Keratinocyte (primary cell): ENCODE data around the gene PTPRZ1. TPM values are rescaled to one million over a fixed set of nuclear protein-coding genes. Genes with fewer than 3 reads are reported as not detected.

ENCODE experiments used
- DNase-seq: peaks from one replicate; pipeline ENCODE4 v3.0.0-alpha.2; 2011; ENCODE audit warnings: low read depth, missing footprints, low spot score
- FAIRE-seq: peaks from 2 replicates; lab custom pipeline; 2011; peaks lifted over from hg19 to GRCh38; lab: Jason Lieb, UNC
- H2AFZ ChIP-seq: 2 replicates; pipeline ENCODE4 v1.6.0; 2012; ENCODE audit warnings: low read length, control low read depth, inconsistent platforms; ENCODE audit not compliant: control insufficient read depth
- H3K27ac ChIP-seq: 2 replicates; pipeline ENCODE4 v1.5.1; 2011; ENCODE audit warnings: low read length; ENCODE audit not compliant: control insufficient read depth, insufficient read depth
- H3K27me3 ChIP-seq: 3 replicates; pipeline ENCODE4 v1.6.0; 2011; ENCODE audit warnings: low read length; ENCODE audit not compliant: control insufficient read depth, insufficient read depth; ENCODE audit errors: extremely low read depth
- H3K36me3 ChIP-seq, 2 experiments: 2 replicates in 1 of 2; 3 replicates in 1 of 2; pipeline ENCODE4 v1.5.1; 2011; ENCODE audit warnings: low read length in 2 of 2, mild to moderate bottlenecking in 1 of 2; ENCODE audit not compliant: control insufficient read depth in 2 of 2, insufficient read depth in 2 of 2; ENCODE audit errors: extremely low read depth in 1 of 2
- H3K4me1 ChIP-seq: 3 replicates; pipeline ENCODE4 v1.5.1; 2011; ENCODE audit warnings: low read length; ENCODE audit not compliant: control insufficient read depth, insufficient read depth; ENCODE audit errors: extremely low read depth
- H3K4me2 ChIP-seq: 3 replicates; pipeline ENCODE4 v1.6.0; 2011; ENCODE audit warnings: low read depth, low read length; ENCODE audit not compliant: control insufficient read depth, insufficient read depth; ENCODE audit errors: extremely low read depth
- H3K4me3 ChIP-seq, 3 experiments: fragments of 200-600 bp in 1 of 3; sonication (generic) in 1 of 3; 2 replicates in 2 of 3; 3 replicates in 1 of 3; pipeline ENCODE4 v1.5.1; 2011 to 2016; ENCODE audit warnings: low read length in 3 of 3, mild to moderate bottlenecking in 3 of 3, control low read depth in 2 of 3, inconsistent platforms in 1 of 3, low read depth in 1 of 3, mixed read lengths in 1 of 3, mixed run types in 1 of 3, moderate library complexity in 1 of 3; ENCODE audit not compliant: control insufficient read depth in 2 of 3, insufficient read depth in 2 of 3; ENCODE audit errors: extremely low read depth in 1 of 3
- H3K79me2 ChIP-seq: 2 replicates; pipeline ENCODE4 v1.6.0; 2012; ENCODE audit warnings: low read length; ENCODE audit not compliant: control insufficient read depth, insufficient read depth
- H3K9ac ChIP-seq: 3 replicates; pipeline ENCODE4 v1.6.0; 2011; ENCODE audit warnings: low read length; ENCODE audit not compliant: control insufficient read depth, insufficient read depth; ENCODE audit errors: extremely low read depth
- H3K9me1 ChIP-seq: 3 replicates; pipeline ENCODE4 v1.6.0; 2011; ENCODE audit warnings: low read length; ENCODE audit not compliant: control insufficient read depth, insufficient read depth; ENCODE audit errors: extremely low read depth
- H3K9me3 ChIP-seq: 2 replicates; pipeline ENCODE4 v1.5.1; 2012; ENCODE audit warnings: low read depth, low read length; ENCODE audit not compliant: control insufficient read depth
- H4K20me1 ChIP-seq: 3 replicates; pipeline ENCODE4 v1.6.0; 2011; ENCODE audit warnings: low read length; ENCODE audit not compliant: control insufficient read depth, insufficient read depth; ENCODE audit errors: extremely low read depth
- CTCF ChIP-seq, 3 experiments: IDR thresholded peaks in 1 of 3; conservative IDR thresholded peaks in 1 of 3; optimal IDR thresholded peaks in 1 of 3; 2 replicates in 2 of 3; 3 replicates in 1 of 3; pipeline versions ENCODE3 to v1.5.1; 2011; ENCODE audit warnings: low read length in 3 of 3, mild to moderate bottlenecking in 3 of 3, moderate library complexity in 2 of 3, control low read depth in 1 of 3, inconsistent platforms in 1 of 3; ENCODE audit not compliant: insufficient read depth in 2 of 3; ENCODE audit errors: extremely low read depth in 1 of 3
- EZH2 ChIP-seq: IDR thresholded peaks from one replicate; pipeline ENCODE4 v1.6.1; 2012; ENCODE audit warnings: inconsistent platforms, mild to moderate bottlenecking, low read length, moderate library complexity
- dilution Hi-C: fragments of 300-500 bp; cut with MboI; formaldehyde crosslinking; loops from one replicate; pipeline ENCODE4 v1.7.0; 2020; ENCODE audit warnings: low sequenced_read_pairs; ENCODE audit not compliant: extremely low pct_ligation_motif_present
- polyA plus RNA-seq, 5 experiments: library from polyadenylated mRNA; depleted of rRNA in 3 of 5; stranded (reverse) in 3 of 5; stranded (forward) in 1 of 5; unstranded in 1 of 5; fragments of >200 nt; gene quantifications; 1 replicate in 1 of 5; 2 replicates in 3 of 5; 3 replicates in 1 of 5; pipeline versions ENCODE4 v1.2.1 to v1.2.3, GENCODE V29; 2011 to 2012; ENCODE audit warnings: missing spikeins in 2 of 5, low read depth in 1 of 5, low replicate concordance in 1 of 5

The PTPRZ1 gene
- polyA plus RNA-seq, 1 donor (not counting 4 experiments of a cell fraction or from before 2014, with no cell fraction given) = 58.3 TPM

- Histone ChIP-seq H3K79me2 (no peaks in the 10 kb centered on the region), H4K20me1 (no peaks in the 10 kb centered on the region), H3K4me1 (peaks cover 53% of the 10 kb centered on the region), H3K27ac (peak overlapping the region; percentile 19), H3K27me3 (no peaks in the 10 kb centered on the region), H2AFZ (peak overlapping the region; percentile 60), H3K9me3 (no peaks in the 10 kb centered on the region), H3K9me1 (no peaks in the 10 kb centered on the region), H3K4me2 (peak overlapping the region; percentile 53), H3K4me3 (no peak overlapping the region), H3K9ac (no peak overlapping the region), H3K36me3 (peaks cover 0 to under 1% of the 10 kb centered on the region in 2 experiments)
- dilution Hi-C loops = no loop called here
- TF ChIP-seq CTCF (optimal IDR thresholded peaks at IDR 0.05 in 1 of 3, IDR thresholded peaks at IDR 0.05 in 1 of 3, conservative IDR thresholded peaks at IDR 0.05 in 1 of 3; ENCODE audit: extremely low read depth in 1 of 3, insufficient read depth in 2 of 3, low read length in 3 of 3) = no peak
- TF ChIP-seq EZH2 = no peak
- peak; percentile 55 for FAIRE-seq
- DNase-seq = no peak
These were observed 68.9 kb downstream of the PTPRZ1 start for GRCh38 chr7:121941830-121942229.

- Histone ChIP-seq H4K20me1 (no peaks in the 10 kb centered on the region), H3K4me1 (peaks cover 61% of the 10 kb centered on the region), H3K9ac (peak overlapping the region; percentile 80), H3K27me3 (no peaks in the 10 kb centered on the region), H2AFZ (no peak overlapping the region), H3K36me3 (no peaks in the 10 kb centered on the region), H3K9me1 (no peaks in the 10 kb centered on the region), H3K4me3 (peak overlapping the region in 1 of 3 experiments; percentile 62), H3K27ac (peak overlapping the region; percentile 99), H3K9me3 (no peaks in the 10 kb centered on the region), H3K4me2 (peak overlapping the region; percentile 97), H3K79me2 (no peaks in the 10 kb centered on the region)
- DNase-seq (no peak), FAIRE-seq (peak; percentile 44)
- TF ChIP-seq EZH2 (no peak), CTCF (optimal IDR thresholded peaks at IDR 0.05 in 1 of 3, IDR thresholded peaks at IDR 0.05 in 1 of 3, conservative IDR thresholded peaks at IDR 0.05 in 1 of 3; ENCODE audit: extremely low read depth in 1 of 3, insufficient read depth in 2 of 3, low read length in 3 of 3) (no peak)
- dilution Hi-C loops = no loop called here
These were observed 72.1 kb downstream of the PTPRZ1 start for GRCh38 chr7:121945066-121945465.
